GM18517 (cell line): ENCODE results near the gene HMG20B.

Source experiments
- ATAC-seq: cut with Tn5 transposase; IDR thresholded peaks from one replicate; pipeline ENCODE4 v1.9.1; 2021; ENCODE audit warnings: mild to moderate bottlenecking, moderate library complexity; ENCODE audit not compliant: unreplicated experiment

HMG20B gene

GRCh38 chr19:3605361-3605760 lies 32.6 kb downstream of the HMG20B start:
- ATAC-seq: no peak

GRCh38 chr19:3605770-3606169 lies 33.0 kb downstream of the HMG20B start:
- ATAC-seq: no peak

GRCh38 chr19:3606174-3606689 lies 33.5 kb downstream of the HMG20B start:
- ATAC-seq: no peak

DNA sequence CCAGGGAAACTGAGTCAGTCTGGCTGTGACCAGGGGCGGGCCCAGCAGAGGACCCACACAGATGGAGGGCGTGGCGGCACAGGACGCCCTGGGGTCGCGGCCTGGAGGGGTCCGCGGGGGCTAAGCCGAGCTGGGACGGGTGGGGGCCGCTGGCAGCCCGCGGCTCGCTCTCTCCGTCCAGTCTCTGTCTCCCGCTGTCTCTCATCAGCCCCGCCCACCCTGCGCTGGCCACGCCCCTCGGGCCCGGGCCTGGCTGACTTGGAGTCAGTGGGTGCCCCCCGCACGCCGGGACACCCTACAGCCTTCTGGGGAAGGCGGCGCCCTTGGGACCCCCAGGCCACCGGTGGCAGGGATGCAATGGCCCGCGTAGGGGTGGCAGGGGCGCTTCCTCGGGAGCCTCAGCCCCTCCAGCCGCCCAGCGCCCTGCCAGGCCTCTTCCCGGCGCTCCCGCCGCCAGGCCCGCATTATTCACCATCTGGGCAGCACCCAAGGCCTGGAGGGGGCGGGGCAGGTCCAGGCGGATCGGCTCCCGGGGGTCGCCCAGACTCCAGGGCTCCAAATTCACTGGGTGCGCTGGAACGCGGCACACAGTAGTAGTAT lies 34.0 kb downstream of the HMG20B start, which contains the start of gene TBXA2R:
TBXA2R (minus strand) TSS at position 186 of the 600 bp plus-strand sequence. CDS start 6,241 bp downstream, outside the sequence.
- no peak for ATAC-seq

GRCh38 chr19:3607303-3608078 lies 34.7 kb downstream of the HMG20B start:
- no peak for ATAC-seq

DNA sequence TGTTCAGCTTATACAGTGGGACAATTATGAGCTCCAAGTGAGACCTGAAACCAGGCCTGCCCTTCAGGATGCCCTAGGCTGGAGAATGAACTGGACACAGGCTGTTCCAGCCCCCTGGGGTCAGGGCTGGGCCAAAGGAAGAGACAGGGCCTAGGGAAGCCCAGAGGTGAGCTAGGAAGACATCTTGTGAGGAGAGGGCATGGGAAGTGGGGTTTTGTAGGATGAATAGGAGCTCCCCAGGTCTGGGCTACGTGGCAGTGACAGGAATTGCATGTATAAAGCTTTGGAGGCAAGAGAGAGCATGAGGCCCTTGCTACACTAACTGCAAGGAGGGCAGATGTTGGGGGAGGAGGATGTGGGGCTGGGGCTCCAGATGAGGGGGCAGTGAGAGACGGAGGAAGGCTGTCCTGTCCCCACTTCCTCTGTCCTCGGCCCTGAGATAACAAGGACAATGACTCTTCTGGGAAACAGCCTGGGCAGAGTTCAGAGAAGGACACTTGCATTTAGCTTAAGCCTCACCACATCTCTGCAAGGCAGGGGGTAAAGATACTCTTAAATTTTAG lies 35.4 kb downstream of the HMG20B start:
- no peak for ATAC-seq

DNA sequence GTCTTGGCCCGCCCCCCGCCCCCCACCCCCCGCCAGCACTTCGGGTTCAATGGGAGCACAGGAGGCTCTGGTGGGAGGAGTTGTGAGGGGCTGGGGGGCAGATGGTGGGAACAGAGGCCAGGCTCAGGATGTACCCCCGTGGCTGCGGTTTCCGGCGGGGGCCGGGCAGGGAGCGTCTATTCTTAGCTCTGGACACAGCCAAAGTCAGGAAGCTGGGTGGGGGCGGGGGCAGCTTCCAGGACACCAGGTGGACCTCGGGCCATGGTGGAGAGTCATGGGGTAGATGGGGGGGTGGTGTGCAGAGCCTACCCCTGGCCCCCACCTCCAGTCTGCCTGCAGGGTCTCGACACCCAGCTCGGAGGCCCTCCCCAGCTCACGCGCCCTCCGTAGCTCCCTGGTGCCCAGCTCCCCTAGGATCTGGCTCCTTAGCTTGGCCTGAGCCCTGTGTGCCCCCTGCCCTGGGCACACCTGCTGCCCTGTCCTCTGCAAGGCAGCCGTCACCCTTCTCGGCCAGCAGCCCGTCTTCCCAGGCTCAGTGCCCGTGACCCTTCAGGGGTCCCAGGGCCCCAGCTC lies 36.1 kb downstream of the HMG20B start:
- no peak for ATAC-seq

DNA sequence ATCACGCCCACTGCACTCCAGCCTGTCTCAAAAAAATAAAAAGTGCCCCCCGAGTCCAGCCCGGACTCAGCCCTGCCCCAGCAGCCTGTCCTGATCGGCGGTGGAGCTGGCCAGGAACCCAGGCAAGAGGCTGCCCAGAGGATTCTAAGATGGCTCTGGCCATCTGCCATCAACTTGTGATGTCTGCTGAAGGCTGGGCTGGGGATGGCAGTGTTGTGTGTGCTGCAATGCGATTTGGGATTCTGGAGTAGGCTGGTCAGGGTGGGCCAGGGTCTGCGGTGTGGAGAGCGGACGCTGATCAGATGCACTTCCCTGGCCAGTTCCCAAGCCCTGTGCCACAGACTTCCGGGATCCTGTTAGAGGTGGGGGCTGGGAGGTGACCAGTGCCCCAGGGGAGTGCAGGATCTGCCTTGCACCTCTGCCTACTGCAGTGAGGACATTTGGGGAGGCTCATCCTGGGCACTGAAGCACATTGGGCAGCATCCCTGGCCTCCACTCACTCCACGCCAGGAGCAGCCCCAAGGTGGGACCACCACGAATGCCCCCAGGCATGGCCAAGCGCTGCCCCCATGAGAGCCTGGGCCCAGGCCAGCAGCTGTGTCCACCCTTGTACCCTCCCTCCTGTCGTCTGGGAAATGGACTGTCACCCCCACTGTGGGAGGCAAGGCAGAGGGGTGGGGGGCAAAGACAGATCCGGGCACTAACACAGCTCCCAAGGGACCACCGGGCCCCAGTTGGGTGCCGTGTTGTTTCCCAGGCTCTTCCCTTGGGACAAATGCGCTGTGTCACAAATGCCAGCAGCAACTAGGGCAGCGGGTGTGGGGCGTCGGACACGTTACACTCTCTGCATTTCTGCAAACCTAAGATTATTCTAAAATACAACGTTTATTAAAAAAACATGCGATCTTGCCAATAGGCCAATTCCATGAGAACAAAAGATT lies 37.3 kb downstream of the HMG20B start:
- no peak for ATAC-seq

GRCh38 chr19:3610745-3611717 lies 38.3 kb downstream of the HMG20B start:
- no peak for ATAC-seq

DNA sequence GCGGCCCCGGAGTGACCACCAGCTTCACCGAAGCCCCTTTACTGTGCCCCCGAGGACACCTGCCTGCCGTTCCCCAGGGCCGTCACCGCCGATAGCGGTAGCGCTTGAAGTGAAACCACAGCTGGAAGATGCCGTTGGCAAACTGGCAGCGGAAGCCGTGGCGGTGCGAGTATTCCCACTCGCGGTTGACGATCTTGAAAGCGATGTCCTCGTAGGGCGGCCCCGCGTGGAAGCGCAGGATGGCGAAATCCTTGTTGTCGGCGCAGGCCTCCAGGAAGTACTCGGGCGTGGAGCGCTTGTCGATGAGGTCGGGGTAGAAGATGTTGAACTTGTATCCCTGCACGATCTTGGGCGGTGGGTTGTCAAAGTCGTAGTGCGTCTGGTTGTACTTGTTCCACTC lies 39.1 kb downstream of the HMG20B start:
- no peak for ATAC-seq

- ATAC-seq: no peak
Observed at GRCh38 chr19:3612330-3612729, 39.6 kb downstream of the HMG20B start.

DNA sequence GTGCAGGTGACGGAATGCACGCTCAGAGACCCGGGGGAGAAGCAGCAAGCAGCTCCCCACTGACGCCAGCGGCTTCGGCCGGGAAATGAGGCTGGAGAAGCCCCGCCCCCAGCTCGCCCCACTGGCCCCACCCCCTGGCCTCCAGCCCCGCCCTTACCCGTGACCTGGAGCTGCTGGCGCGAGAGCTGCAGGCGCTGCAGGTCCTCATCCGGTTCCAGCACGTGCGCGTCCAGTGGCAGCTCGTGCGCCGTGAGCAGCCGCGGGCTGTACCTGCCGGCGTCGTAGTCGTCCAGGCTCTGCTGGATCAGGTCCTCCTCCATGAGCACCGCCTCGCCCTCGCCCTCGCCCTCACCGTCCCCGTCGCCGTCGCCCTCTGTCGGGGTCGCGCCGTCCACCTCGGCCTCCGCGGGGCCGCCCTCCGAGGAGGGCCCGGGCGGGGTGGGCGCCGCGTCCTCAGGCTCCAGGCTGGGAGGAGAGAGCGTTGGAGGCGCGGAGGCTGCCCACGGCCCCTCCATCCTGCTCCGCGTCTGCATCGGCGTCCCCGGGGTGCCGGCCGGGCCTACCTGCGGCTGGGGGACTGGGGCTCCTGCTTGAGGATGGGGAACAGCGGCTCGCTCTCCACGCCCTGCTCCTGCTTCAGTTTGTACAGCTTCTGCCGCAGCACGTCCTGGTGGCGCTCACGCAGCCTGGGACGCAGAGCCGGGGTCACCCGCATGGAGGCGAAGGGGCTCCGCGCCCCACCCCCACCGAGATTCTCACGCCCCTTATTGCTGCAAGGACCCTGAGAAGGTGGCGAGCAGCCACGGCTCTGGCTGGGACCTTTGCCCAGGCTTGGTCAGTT lies 40.4 kb downstream of the HMG20B start:
- ATAC-seq: no peak

GRCh38 chr19:3613818-3614661 lies 41.3 kb downstream of the HMG20B start:
- ATAC-seq: no peak

DNA sequence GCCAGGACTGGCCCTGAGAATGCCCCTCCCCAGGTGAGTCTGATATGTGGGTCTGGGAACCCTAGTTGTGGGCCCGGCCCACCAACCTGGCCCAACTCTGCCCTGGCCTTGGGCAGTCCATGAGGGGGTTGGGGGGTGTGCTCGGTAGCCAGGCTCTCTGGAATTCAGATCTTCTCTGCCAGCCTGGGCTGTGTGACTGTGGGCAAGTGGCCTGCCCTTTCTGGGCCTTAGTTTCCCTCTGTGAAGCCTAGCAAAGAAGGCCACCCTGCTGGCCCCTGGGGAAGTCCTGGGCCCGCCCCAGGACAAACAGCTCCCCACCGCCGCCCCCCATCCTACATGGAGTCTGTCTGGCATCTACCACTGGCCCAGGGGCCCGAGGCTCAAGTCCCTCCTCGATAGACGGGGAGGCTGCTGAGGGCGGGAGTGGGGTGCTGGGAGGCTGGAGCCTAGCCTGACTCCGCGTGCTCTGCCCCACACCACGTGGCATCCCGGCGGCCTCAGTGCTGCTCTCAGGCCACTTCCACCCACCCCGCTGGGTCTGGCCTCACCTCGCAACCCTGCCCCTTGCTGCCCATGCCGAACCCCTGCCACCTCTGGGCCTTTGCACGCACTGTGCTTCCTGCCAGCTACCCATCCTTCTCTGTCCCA lies 42.2 kb downstream of the HMG20B start:
- ATAC-seq: no peak

GRCh38 chr19:3615524-3616135 lies 42.9 kb downstream of the HMG20B start:
- no peak for ATAC-seq

DNA sequence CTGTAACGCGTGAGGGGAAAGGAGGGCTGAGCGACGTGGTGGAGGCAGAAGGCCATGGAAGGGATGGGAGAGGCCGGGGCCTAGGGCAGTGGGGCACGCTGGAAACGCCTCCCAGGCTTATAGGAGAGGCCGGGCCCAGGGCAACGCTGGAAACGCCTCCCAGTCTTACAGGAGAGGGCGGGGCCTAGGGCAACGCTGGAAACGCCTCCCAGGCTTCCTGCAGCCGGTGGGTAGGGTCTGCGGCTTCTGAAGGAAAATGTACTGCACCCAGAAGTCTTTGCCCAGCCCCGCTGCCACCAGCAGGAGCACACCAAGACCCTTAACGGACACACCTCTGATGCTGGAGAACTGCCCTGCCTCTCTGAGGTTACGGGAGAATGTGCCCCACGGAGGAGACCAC lies 44.7 kb downstream of the HMG20B start:
- ATAC-seq: no peak
